GM12864 (cell line): ENCODE data around the gene MESP2.
A peak's percentile ranks its signal among the peaks of the same experiment; 100 is the strongest.
"Not testable (repeated sequence)": the region's sequence is repeated elsewhere in the genome, so short reads cannot be mapped to it uniquely, and the experiment has no call there.

Source experiments
- DNase-seq: peaks from one replicate; pipeline ENCODE4 v3.0.0-alpha.2; 2011; ENCODE audit warnings: low read depth
- H3K4me3 ChIP-seq: 2 replicates; pipeline ENCODE4 v1.5.1; 2011; ENCODE audit warnings: mild to moderate bottlenecking, low read depth, low read length, control low read depth
- TF ChIP-seq, protein P1 (sequence below): IDR thresholded peaks from 2 replicates; pipeline ENCODE4 v1.5.1; 2011; ENCODE audit warnings: low read depth, mild to moderate bottlenecking, moderate library complexity, low read length, control low read depth, inconsistent platforms; ENCODE audit errors: missing control alignments

Gene MESP2

GRCh38 chr15:89777782-89778380 is 1.7 kb downstream of the MESP2 start:
- TF ChIP-seq, protein P1, sequence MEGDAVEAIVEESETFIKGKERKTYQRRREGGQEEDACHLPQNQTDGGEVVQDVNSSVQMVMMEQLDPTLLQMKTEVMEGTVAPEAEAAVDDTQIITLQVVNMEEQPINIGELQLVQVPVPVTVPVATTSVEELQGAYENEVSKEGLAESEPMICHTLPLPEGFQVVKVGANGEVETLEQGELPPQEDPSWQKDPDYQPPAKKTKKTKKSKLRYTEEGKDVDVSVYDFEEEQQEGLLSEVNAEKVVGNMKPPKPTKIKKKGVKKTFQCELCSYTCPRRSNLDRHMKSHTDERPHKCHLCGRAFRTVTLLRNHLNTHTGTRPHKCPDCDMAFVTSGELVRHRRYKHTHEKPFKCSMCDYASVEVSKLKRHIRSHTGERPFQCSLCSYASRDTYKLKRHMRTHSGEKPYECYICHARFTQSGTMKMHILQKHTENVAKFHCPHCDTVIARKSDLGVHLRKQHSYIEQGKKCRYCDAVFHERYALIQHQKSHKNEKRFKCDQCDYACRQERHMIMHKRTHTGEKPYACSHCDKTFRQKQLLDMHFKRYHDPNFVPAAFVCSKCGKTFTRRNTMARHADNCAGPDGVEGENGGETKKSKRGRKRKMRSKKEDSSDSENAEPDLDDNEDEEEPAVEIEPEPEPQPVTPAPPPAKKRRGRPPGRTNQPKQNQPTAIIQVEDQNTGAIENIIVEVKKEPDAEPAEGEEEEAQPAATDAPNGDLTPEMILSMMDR, result no peak

GRCh38 chr15:89778861-89779260 is 2.7 kb downstream of the MESP2 start:
- H3K4me3 ChIP-seq, result no peak overlapping the region
- TF ChIP-seq, protein P1, result no peak
- no peak for DNase-seq

More at GRCh38 chr15:89777782-89778380, 1.7 kb downstream of the MESP2 start:
- no peak for DNase-seq
- no peak overlapping the region for H3K4me3 ChIP-seq

DNA sequence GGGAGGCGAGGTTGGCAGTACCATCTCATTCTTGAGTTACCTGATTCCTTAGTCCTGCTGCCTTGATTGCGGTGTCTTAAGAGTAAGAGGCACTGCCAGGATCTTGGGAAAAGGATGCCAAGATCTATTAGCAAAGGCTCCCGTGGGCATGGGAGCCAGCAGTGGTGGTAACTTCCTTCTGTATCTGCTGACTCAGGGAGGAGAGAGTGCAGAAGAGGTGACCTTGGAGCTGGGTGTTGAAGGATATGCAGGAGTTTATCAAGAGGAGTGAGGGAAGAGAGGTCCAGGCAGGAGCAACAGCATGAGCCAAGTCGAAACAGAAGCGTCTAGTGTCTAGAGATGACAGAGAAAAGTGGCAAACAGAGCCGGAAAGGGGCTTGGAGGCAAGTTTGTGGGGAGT is 4.5 kb downstream of the MESP2 start:
- no peak for DNase-seq
- TF ChIP-seq, protein P1, result no peak
- no peak overlapping the region for H3K4me3 ChIP-seq

DNA sequence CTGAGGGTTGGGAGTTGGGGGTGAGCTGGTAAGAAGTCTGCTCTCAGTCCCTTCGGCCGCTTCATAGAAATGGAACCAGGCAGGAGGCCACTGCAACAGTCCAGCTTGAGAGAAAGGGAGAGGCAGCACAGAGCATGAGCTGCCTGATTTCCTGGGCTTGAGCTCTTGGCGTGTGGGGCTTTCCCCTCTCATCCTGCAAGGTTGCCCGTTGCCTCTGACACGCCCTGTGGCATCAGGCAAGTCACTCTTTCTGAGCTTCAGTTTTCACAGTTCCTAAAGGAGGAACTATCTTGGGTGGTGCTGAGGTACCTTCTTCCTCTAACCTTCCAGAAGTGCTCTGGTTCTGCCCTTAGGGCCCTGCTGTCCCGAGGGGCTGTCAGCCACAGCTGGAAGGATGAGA is 4.9 kb downstream of the MESP2 start:
- DNase-seq, result no peak
- no peak overlapping the region; the same call in 1 of the 2 replicates for H3K4me3 ChIP-seq
- TF ChIP-seq, protein P1, result no peak

- no peak for DNase-seq
- H3K4me3 ChIP-seq, result peak overlapping the region; percentile 27
- TF ChIP-seq, protein P1, result no peak
These were observed 5.9 kb downstream of the MESP2 start for GRCh38 chr15:89781891-89782618.

DNA sequence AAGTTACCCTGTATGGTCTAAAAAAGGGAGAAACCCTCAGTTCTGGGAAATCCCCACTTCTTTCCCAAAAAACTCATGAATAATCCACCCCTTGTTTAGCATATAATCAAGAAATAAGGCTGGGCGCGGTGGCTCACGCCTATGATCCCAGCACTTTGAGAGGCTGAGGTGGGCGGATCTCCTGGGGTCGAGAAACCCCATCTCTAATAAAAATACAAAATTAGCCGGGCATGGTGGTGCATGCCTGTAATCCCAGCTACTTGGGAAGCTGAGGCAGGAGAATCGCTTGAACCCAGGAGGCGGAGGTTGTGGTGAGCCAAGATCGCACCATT is 6.5 kb downstream of the MESP2 start:
- not testable (repeated sequence) for DNase-seq, H3K4me3 ChIP-seq

GRCh38 chr15:89783111-89783860 is 7.2 kb downstream of the MESP2 start:
- no peak for DNase-seq
- TF ChIP-seq, protein P1, result no peak
- H3K4me3 ChIP-seq, result no peak overlapping the region
